WTC11 (cell line): ENCODE results near the gene PIWIL4.

Source experiments
- CBFB ChIP-seq: sonication (generic); formaldehyde crosslinking; IDR thresholded peaks from 2 replicates; pipeline ENCODE4 v1.8.1; 2022; ENCODE audit warnings: mild to moderate bottlenecking, low read depth, missing genetic modification reagents
- CTCF ChIP-seq: fragments of 200-600 bp; IDR thresholded peaks from 2 replicates; pipeline ENCODE4 v1.8.0; 2022; ENCODE audit warnings: antibody characterized with exemption
- MAX ChIP-seq: sonication (generic); formaldehyde crosslinking; IDR thresholded peaks from 2 replicates; pipeline ENCODE4 v1.8.0; 2022; ENCODE audit warnings: mild to moderate bottlenecking, missing genetic modification reagents
- NR3C1 ChIP-seq: sonication (generic); formaldehyde crosslinking; conservative IDR thresholded peaks from 2 replicates; pipeline ENCODE4 v1.8.1; 2023; ENCODE audit warnings: low read depth, mild to moderate bottlenecking, missing genetic modification reagents
- SMAD3 ChIP-seq: sonication (generic); formaldehyde crosslinking; IDR thresholded peaks from 2 replicates; pipeline ENCODE4 v1.8.0; 2022; ENCODE audit warnings: missing genetic modification reagents, mild to moderate bottlenecking, borderline replicate concordance

GRCh38 chr11:94653561-94653960 lies 86.4 kb downstream of the PIWIL4 start:
- TF ChIP-seq MAX (CRISPR knock-in tag) (no peak), NR3C1 (CRISPR knock-in tag) (no peak), CBFB (CRISPR knock-in tag) (no peak), SMAD3 (CRISPR knock-in tag) (no peak), CTCF (no peak)
